Right lobe of liver (tissue), 4 donors: ENCODE measurements around the gene SERPINH1.

Experiments used
- POLR2A ChIP-seq: fragments of 450-650 bp; IDR thresholded peaks from one replicate; pipeline ENCODE4 v1.6.1; 2017; ENCODE audit warnings: antibody characterized with exemption, mild to moderate bottlenecking
- TF ChIP-seq, protein P1 (sequence below), 4 donors: fragments of 200-600 bp in 3 of 4; fragments of 450-650 bp in 1 of 4; IDR thresholded peaks; one replicate each; pipeline versions ENCODE4 v1.5.1 to v1.8.0; 2016 to 2022; ENCODE audit warnings: antibody characterized with exemption in 4 of 4, mild to moderate bottlenecking in 2 of 4
- donor health status: DM: no; HTN: no; CAD: no.
- donor health status: DM: no; HTN: no; CAD: no.
- donor health status: DM: no; HTN: yes; CAD: no.

DNA sequence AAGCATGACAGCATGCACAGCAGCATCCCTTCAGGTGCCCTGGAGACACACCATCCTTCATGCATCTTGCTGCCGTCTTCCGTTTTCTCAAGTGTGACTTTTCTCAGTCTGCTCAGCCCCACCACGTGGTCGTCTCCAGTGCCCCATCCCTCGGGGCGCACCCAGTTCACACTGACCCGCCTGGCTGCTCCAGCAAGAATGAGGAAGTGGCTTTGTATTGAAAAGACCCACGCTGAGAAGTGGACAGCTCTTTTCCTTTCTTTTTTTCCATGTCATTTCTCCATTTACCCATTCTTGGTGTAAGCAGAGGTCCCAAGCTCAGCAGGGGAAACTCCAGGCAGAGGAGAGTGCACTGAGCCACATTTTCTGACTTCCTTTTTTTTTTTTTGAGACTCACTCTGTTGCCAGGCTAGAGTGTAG lies 14.5 kb downstream of the SERPINH1 start:
- TF ChIP-seq POLR2A: no peak
- TF ChIP-seq, protein P1, sequence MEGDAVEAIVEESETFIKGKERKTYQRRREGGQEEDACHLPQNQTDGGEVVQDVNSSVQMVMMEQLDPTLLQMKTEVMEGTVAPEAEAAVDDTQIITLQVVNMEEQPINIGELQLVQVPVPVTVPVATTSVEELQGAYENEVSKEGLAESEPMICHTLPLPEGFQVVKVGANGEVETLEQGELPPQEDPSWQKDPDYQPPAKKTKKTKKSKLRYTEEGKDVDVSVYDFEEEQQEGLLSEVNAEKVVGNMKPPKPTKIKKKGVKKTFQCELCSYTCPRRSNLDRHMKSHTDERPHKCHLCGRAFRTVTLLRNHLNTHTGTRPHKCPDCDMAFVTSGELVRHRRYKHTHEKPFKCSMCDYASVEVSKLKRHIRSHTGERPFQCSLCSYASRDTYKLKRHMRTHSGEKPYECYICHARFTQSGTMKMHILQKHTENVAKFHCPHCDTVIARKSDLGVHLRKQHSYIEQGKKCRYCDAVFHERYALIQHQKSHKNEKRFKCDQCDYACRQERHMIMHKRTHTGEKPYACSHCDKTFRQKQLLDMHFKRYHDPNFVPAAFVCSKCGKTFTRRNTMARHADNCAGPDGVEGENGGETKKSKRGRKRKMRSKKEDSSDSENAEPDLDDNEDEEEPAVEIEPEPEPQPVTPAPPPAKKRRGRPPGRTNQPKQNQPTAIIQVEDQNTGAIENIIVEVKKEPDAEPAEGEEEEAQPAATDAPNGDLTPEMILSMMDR (IDR thresholded peaks at IDR 0.05): no peak
